Activated naive CD4-positive, alpha-beta T cell treated with anti-CD3 and anti-CD28 coated beads, Interleukin-2, amount 50 U/mL, for 24 hours (primary cell): ENCODE data around the gene TSTD2.

Experiments used
- H3K27ac Mint-ChIP-seq: one replicate; pipeline ENCODE4 v1.8.0; 2021; ENCODE audit warnings: mild to moderate bottlenecking, mixed read lengths
- H3K27me3 Mint-ChIP-seq: one replicate; pipeline ENCODE4 v1.8.0; 2021; ENCODE audit warnings: mixed read lengths
- H3K36me3 Mint-ChIP-seq: one replicate; pipeline ENCODE4 v1.8.0; 2021; ENCODE audit warnings: mixed read lengths
- H3K4me1 Mint-ChIP-seq: one replicate; pipeline ENCODE4 v1.8.0; 2021; ENCODE audit warnings: mixed read lengths
- H3K4me3 Mint-ChIP-seq: one replicate; pipeline ENCODE4 v1.8.0; 2021; ENCODE audit warnings: mild to moderate bottlenecking, mixed read lengths
- H3K9me3 Mint-ChIP-seq: one replicate; pipeline ENCODE4 v1.8.0; 2021; ENCODE audit warnings: mixed read lengths

Gene TSTD2

GRCh38 chr9:97564291-97565175, 68.6 kb downstream of the TSTD2 start:
- Mint-ChIP-seq H3K36me3 (no peaks in the 10 kb centered on the region), H3K4me1 (no peaks in the 10 kb centered on the region), H3K27me3 (peaks cover 5% of the 10 kb centered on the region), H3K4me3 (no peak overlapping the region), H3K9me3 (no peaks in the 10 kb centered on the region), H3K27ac (no peak overlapping the region)

GRCh38 chr9:97563458-97564135, 69.6 kb downstream of the TSTD2 start:
- no peaks in the 10 kb centered on the region for H3K9me3 Mint-ChIP-seq
- no peak overlapping the region for H3K4me3 Mint-ChIP-seq
- no peak overlapping the region for H3K27ac Mint-ChIP-seq
- H3K4me1 Mint-ChIP-seq, result peaks cover 5% of the 10 kb centered on the region
- no peaks in the 10 kb centered on the region for H3K36me3 Mint-ChIP-seq
- H3K27me3 Mint-ChIP-seq, result peaks cover 5% of the 10 kb centered on the region

DNA sequence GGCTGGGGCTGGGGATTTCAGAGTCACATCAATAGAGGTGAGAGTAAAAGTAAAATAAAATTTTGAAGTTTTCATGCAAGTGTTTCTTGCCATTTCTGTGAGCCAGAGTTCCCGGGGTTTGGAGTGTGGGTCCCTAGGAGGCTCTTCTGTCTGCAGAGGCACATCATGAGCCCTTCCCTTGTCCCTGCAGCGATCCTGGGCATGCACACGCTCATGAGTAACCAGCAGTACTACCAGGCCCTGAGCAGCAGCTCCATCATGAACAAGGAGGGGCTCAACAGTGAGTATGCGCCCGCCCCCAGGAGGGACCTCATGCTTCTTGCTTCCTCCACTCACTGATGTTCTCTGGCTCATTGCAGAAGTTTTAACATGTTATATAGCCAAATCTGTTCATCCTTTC, 70.6 kb downstream of the TSTD2 start:
- H3K4me1 Mint-ChIP-seq, result peaks cover 5% of the 10 kb centered on the region
- H3K4me3 Mint-ChIP-seq, result no peak overlapping the region
- H3K36me3 Mint-ChIP-seq, result no peaks in the 10 kb centered on the region
- no peak overlapping the region for H3K27ac Mint-ChIP-seq
- no peaks in the 10 kb centered on the region for H3K9me3 Mint-ChIP-seq
- peaks cover 6% of the 10 kb centered on the region for H3K27me3 Mint-ChIP-seq

GRCh38 chr9:97561501-97561900, 71.7 kb downstream of the TSTD2 start:
- no peak overlapping the region for H3K27ac Mint-ChIP-seq

DNA sequence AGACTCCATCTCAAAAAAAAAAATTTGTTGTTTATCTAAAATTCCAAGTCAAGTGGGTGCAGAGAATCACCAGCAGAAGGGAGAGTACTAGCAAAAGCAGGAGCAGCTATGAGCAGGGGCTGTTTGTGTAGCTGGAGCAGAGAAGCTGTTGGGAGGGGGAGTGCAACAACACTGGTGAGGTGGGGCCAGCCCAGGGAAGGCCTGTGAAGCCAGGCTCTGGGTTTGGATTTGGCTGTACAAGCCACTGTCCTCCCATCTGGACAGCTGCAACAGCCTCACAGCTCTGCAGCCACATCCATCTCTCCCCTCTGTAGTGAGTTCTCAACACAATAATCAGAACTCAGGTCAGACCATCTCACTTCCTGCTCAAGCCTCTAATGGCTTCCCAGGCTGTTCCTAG, 72.3 kb downstream of the TSTD2 start:
- no peaks in the 10 kb centered on the region for H3K36me3 Mint-ChIP-seq
- no peaks in the 10 kb centered on the region for H3K9me3 Mint-ChIP-seq
- peaks cover 6% of the 10 kb centered on the region for H3K27me3 Mint-ChIP-seq
- peaks cover 5% of the 10 kb centered on the region for H3K4me1 Mint-ChIP-seq
- H3K27ac Mint-ChIP-seq, result no peak overlapping the region
- no peak overlapping the region for H3K4me3 Mint-ChIP-seq

More at GRCh38 chr9:97561501-97561900, 71.7 kb downstream of the TSTD2 start:
- Mint-ChIP-seq H3K4me1 (peaks cover 5% of the 10 kb centered on the region), H3K36me3 (no peaks in the 10 kb centered on the region), H3K27me3 (peaks cover 6% of the 10 kb centered on the region), H3K4me3 (no peak overlapping the region), H3K9me3 (no peaks in the 10 kb centered on the region)

- H3K4me3 Mint-ChIP-seq, result no peak overlapping the region
- peaks cover 8% of the 10 kb centered on the region for H3K27me3 Mint-ChIP-seq
- peaks cover 5% of the 10 kb centered on the region for H3K4me1 Mint-ChIP-seq
- H3K27ac Mint-ChIP-seq, result no peak overlapping the region
- no peaks in the 10 kb centered on the region for H3K36me3 Mint-ChIP-seq
- H3K9me3 Mint-ChIP-seq, result no peaks in the 10 kb centered on the region
These were observed 73.0 kb downstream of the TSTD2 start for GRCh38 chr9:97560154-97560553.

DNA sequence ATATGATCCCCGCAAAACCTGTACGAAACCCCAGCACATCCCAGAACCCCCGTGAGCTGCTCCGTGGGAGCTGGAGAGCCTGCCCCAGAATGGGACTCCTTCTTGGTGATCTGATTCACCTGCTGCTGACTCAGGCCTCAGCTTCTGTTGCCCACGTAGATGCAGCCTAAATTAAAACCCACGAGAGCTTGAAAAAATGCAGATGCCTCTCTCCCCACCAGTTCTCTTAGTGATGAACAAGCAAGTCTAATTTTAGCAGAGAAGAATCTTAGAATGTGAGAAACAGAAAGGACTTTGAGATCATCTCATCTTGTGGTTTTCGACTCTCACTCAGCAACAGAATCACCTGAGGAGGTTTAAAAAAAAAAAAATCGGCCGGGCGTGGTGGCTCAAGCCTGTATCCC, 74.1 kb downstream of the TSTD2 start:
- H3K9me3 Mint-ChIP-seq, result no peaks in the 10 kb centered on the region
- peaks cover 10% of the 10 kb centered on the region for H3K27me3 Mint-ChIP-seq
- no peak overlapping the region for H3K27ac Mint-ChIP-seq
- H3K36me3 Mint-ChIP-seq, result no peaks in the 10 kb centered on the region
- H3K4me1 Mint-ChIP-seq, result peaks cover 5% of the 10 kb centered on the region
- H3K4me3 Mint-ChIP-seq, result peak overlapping the region; percentile 19

DNA sequence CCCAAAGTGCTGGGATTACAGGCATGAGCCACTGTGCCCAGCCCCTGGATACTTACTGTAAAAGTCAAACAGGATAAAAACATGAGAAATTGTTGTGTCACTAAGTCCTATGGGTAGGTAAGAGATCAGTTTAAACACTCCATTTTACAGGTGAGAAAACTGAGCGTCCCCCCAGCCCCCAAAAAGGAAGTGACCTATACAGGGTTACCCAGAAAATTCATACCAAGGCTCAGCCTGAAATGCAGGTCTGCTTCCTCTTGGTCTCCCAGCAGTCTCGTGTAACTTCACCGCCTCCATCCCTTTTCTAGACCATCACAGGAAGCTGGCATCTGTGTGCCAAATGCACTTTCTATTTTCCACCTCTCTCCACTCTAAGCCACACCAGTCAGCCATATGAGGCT, 74.5 kb downstream of the TSTD2 start:
- peak overlapping the region; percentile 19 for H3K4me3 Mint-ChIP-seq
- H3K27ac Mint-ChIP-seq, result no peak overlapping the region
- peaks cover 10% of the 10 kb centered on the region for H3K27me3 Mint-ChIP-seq
- H3K9me3 Mint-ChIP-seq, result no peaks in the 10 kb centered on the region
- peaks cover 5% of the 10 kb centered on the region for H3K4me1 Mint-ChIP-seq
- no peaks in the 10 kb centered on the region for H3K36me3 Mint-ChIP-seq

GRCh38 chr9:97557606-97558095, 75.5 kb downstream of the TSTD2 start:
- H3K9me3 Mint-ChIP-seq, result no peaks in the 10 kb centered on the region

GRCh38 chr9:97556721-97557605, 76.2 kb downstream of the TSTD2 start:
- H3K4me1 Mint-ChIP-seq, result peaks cover 5% of the 10 kb centered on the region
- no peak overlapping the region for H3K4me3 Mint-ChIP-seq
- H3K27me3 Mint-ChIP-seq, result peaks cover 14% of the 10 kb centered on the region
- no peaks in the 10 kb centered on the region for H3K36me3 Mint-ChIP-seq
- H3K9me3 Mint-ChIP-seq, result no peaks in the 10 kb centered on the region
- no peak overlapping the region for H3K27ac Mint-ChIP-seq

More at GRCh38 chr9:97557606-97558095, 75.5 kb downstream of the TSTD2 start:
- no peak overlapping the region for H3K27ac Mint-ChIP-seq
- peaks cover 5% of the 10 kb centered on the region for H3K4me1 Mint-ChIP-seq
- no peaks in the 10 kb centered on the region for H3K36me3 Mint-ChIP-seq
- H3K27me3 Mint-ChIP-seq, result peaks cover 12% of the 10 kb centered on the region
- no peak overlapping the region for H3K4me3 Mint-ChIP-seq

DNA sequence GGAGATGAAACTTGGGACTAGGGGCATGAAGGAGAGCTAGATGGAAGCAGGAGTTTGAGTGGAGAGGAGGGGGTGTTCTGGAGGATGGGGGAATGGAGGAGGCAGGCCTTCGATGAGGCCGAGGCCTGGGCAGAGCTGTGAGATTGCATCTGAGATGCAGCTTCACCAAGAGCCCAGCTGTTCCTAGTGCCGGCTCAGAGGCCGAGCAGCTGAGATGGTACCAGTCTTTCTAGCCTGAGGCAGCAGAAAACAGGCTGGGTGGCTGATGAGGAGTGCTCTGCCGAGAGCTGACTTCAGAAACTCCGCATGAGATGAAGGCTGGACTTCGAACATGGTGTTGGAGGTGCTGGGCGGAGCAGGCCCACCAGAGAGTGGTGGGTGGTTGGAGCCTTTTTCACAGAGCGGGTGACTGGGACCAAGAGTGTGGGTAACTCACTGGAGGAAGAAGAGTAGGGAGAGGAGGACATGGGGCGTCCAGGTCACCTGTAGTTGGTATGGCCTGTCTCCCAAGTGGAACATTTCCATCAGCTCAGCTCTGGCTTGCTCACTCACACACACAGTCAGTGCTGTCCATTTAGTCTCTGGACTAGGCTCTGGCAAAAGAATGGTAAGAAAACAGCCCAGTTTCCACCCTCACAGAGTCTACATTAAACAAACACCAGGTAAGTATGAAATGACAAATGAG, 77.0 kb downstream of the TSTD2 start:
- Mint-ChIP-seq H3K27ac (no peak overlapping the region), H3K27me3 (peaks cover 14% of the 10 kb centered on the region), H3K36me3 (no peaks in the 10 kb centered on the region), H3K9me3 (no peaks in the 10 kb centered on the region), H3K4me3 (no peak overlapping the region), H3K4me1 (peaks cover 5% of the 10 kb centered on the region)

GRCh38 chr9:97555164-97555563, 78.0 kb downstream of the TSTD2 start:
- Mint-ChIP-seq H3K9me3 (no peaks in the 10 kb centered on the region), H3K4me3 (no peak overlapping the region), H3K4me1 (peaks cover 5% of the 10 kb centered on the region), H3K27me3 (peaks cover 14% of the 10 kb centered on the region), H3K36me3 (no peaks in the 10 kb centered on the region), H3K27ac (no peak overlapping the region)

DNA sequence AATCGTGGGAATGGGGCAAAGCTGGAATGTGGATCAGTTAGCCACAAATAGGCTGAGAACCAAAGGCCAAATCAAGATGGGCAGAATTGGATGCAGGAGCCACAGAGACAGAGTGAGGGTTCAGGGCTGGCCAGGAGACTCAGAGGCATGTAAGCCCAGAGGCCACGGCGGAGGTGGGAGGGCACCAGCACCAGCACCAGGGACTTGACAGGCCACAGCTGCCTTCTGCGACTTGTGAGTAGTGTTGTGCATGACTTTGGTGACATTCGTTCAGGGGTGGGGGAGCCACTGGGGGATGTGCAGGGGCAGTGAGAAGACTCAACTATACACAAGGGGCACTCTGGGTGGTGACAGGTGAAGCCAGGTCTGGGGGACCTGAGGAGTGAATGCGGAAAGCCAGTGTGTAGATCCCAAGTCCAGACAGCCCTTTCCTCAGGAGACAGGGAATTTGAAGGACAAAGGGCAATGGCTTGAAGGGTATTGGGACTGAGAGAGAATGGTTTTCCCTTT, 78.5 kb downstream of the TSTD2 start:
- peaks cover 13% of the 10 kb centered on the region for H3K27me3 Mint-ChIP-seq
- no peaks in the 10 kb centered on the region for H3K36me3 Mint-ChIP-seq
- H3K9me3 Mint-ChIP-seq, result no peaks in the 10 kb centered on the region
- H3K27ac Mint-ChIP-seq, result no peak overlapping the region
- no peak overlapping the region for H3K4me3 Mint-ChIP-seq
- H3K4me1 Mint-ChIP-seq, result peaks cover 5% of the 10 kb centered on the region

- H3K27ac Mint-ChIP-seq, result no peak overlapping the region
- H3K4me3 Mint-ChIP-seq, result no peak overlapping the region
- H3K9me3 Mint-ChIP-seq, result no peaks in the 10 kb centered on the region
- peaks cover 13% of the 10 kb centered on the region for H3K27me3 Mint-ChIP-seq
- no peaks in the 10 kb centered on the region for H3K36me3 Mint-ChIP-seq
- peaks cover under 1% of the 10 kb centered on the region for H3K4me1 Mint-ChIP-seq
These were observed 79.3 kb downstream of the TSTD2 start for GRCh38 chr9:97553841-97554240.

GRCh38 chr9:97553141-97553540, 80.0 kb downstream of the TSTD2 start:
- peaks cover 13% of the 10 kb centered on the region for H3K27me3 Mint-ChIP-seq
- H3K9me3 Mint-ChIP-seq, result no peaks in the 10 kb centered on the region
- H3K27ac Mint-ChIP-seq, result no peak overlapping the region
- H3K36me3 Mint-ChIP-seq, result no peaks in the 10 kb centered on the region
- no peak overlapping the region for H3K4me3 Mint-ChIP-seq
- no peaks in the 10 kb centered on the region for H3K4me1 Mint-ChIP-seq
